Right atrium auricular region (tissue), 2 donors: Measurements from ENCODE around the gene HMGXB3. TPM values are rescaled to one million over a fixed set of nuclear protein-coding genes. Genes with fewer than 3 reads are reported as not detected.

Source experiments
- DNase-seq: peaks from one replicate; pipeline ENCODE4 v3.0.0-alpha.2; 2019; ENCODE audit warnings: low spot score
- H3K27ac ChIP-seq, 2 donors: fragments of 200-600 bp; sonication (generic); 1 replicate in 1 of 2; 2 replicates in 1 of 2; pipeline ENCODE4 v1.5.1; 2016 to 2019
- H3K27me3 ChIP-seq, 2 donors: fragments of 200-600 bp; sonication (generic); one replicate each; pipeline versions ENCODE4 v1.5.1 to v1.6.0; 2017 to 2019
- H3K36me3 ChIP-seq: fragments of 200-600 bp; sonication (generic); one replicate; pipeline ENCODE4 v1.5.1; 2016
- H3K4me1 ChIP-seq, 2 donors: fragments of 200-600 bp; sonication (generic); one replicate each; pipeline versions ENCODE4 v1.5.1 to v1.6.0; 2017 to 2019
- H3K4me3 ChIP-seq, 2 donors: fragments of 200-600 bp; sonication (generic); 1 replicate in 1 of 2; 2 replicates in 1 of 2; pipeline ENCODE4 v1.5.1; 2017 to 2019; ENCODE audit warnings: mild to moderate bottlenecking in 1 of 2, moderate library complexity in 1 of 2
- H3K9me3 ChIP-seq, 2 donors: fragments of 200-600 bp; sonication (generic); one replicate each; pipeline ENCODE4 v1.5.1; 2019
- total RNA-seq, 2 donors: library from RNA; depleted of rRNA; stranded (reverse); fragments of >200 nt; gene quantifications; one replicate each; pipeline ENCODE4 v1.1.0, GENCODE V29; 2016
- TF ChIP-seq, protein P1 (sequence below), 2 donors: fragments of 200-600 bp; sonication (generic); IDR thresholded peaks; one replicate each; pipeline ENCODE4 v1.5.1; 2019; ENCODE audit warnings: antibody characterized with exemption in 2 of 2

HMGXB3 gene
- total RNA-seq, 2 donors from 2014 or later, result 18.4 to 21.1 TPM

DNA sequence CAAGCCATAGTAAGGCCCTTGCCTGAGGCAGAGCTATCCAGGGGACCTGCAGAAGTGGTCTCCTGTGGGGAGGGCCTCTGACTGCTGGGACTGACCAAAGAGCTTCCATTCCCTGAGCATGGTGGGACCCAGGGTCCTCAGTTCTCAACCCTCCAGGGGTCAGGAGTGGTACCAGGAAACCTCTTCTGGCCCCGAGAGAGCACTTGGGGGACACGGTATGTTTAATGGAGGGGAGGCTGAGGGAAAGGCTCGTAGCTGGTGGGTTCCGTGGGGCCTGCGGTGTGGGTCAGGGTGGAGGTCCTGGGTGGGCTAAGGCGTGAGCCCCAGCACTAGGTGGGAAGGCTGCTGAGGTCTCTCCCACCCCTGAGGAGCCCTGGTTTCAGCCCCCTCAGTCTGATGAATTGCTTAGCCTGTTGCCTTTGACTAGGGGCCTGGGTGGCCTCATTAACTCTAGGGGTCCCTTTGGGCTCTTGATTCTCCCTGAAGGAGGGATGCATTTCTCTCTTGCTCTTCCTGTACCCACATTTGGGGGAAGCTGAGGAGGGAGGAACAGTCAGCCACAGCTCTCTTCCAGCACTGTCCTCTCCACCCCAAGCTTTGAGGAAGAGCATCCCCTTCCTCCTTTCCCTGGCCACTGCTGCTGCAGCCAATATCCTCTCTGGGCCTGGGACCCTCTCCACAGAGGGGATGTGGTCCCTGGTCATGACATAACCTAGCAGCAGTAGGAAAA lies 51.9 kb downstream of the HMGXB3 start:
- Histone ChIP-seq H3K4me1 (no peaks in the 10 kb centered on the region), H3K9me3 (no peaks in the 10 kb centered on the region), H3K36me3 (peaks cover 71% of the 10 kb centered on the region), H3K27ac (no peak overlapping the region), H3K27me3 (no peaks in the 10 kb centered on the region), H3K4me3 (no peak overlapping the region)
- TF ChIP-seq, protein P1, sequence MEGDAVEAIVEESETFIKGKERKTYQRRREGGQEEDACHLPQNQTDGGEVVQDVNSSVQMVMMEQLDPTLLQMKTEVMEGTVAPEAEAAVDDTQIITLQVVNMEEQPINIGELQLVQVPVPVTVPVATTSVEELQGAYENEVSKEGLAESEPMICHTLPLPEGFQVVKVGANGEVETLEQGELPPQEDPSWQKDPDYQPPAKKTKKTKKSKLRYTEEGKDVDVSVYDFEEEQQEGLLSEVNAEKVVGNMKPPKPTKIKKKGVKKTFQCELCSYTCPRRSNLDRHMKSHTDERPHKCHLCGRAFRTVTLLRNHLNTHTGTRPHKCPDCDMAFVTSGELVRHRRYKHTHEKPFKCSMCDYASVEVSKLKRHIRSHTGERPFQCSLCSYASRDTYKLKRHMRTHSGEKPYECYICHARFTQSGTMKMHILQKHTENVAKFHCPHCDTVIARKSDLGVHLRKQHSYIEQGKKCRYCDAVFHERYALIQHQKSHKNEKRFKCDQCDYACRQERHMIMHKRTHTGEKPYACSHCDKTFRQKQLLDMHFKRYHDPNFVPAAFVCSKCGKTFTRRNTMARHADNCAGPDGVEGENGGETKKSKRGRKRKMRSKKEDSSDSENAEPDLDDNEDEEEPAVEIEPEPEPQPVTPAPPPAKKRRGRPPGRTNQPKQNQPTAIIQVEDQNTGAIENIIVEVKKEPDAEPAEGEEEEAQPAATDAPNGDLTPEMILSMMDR (IDR thresholded peaks at IDR 0.05), result no peak
- no peak for DNase-seq

DNA sequence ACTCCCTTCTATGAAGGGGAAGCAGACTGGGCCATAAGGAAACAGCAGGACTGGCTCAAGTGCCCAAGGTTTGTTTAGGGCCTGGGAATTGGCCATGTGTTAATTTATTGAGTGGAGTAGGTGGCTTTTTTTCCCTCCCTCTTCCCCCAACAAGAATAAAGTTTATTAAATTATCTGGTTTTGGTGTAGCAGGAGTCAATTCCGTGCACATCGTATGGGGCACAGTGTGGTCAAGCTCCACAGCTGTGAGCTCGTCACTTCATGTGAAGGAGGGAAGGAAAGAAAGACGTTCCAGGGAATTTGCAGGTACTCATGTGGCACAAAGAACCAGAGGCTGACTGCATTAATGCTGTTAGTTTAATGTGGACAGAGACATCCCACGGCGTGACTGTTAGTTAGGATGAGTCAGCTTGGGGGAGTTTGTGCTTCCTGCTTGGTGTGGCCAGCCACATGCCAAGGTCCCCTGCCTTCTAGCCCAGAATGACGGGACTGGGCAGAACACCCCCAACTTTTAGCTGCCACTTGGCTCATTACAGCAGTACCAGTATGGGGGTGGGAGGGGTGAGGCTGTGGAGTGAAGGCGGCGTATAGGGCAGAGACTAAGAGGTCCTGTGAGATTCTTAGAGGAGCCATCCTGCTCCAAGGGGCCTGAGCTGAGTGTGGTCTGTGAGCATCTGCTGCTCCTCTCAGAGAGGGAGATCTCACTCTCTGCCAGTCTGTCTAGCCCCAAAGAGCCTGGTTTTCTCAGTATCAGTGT lies 52.6 kb downstream of the HMGXB3 start:
- TF ChIP-seq, protein P1 (IDR thresholded peaks at IDR 0.05), result no peak
- H3K36me3 ChIP-seq, result peaks cover 63% of the 10 kb centered on the region
- no peaks in the 10 kb centered on the region for H3K9me3 ChIP-seq
- H3K4me1 ChIP-seq, result no peaks in the 10 kb centered on the region
- no peak for DNase-seq
- H3K4me3 ChIP-seq, result no peak overlapping the region
- H3K27ac ChIP-seq, result no peak overlapping the region
- H3K27me3 ChIP-seq, result no peaks in the 10 kb centered on the region

DNA sequence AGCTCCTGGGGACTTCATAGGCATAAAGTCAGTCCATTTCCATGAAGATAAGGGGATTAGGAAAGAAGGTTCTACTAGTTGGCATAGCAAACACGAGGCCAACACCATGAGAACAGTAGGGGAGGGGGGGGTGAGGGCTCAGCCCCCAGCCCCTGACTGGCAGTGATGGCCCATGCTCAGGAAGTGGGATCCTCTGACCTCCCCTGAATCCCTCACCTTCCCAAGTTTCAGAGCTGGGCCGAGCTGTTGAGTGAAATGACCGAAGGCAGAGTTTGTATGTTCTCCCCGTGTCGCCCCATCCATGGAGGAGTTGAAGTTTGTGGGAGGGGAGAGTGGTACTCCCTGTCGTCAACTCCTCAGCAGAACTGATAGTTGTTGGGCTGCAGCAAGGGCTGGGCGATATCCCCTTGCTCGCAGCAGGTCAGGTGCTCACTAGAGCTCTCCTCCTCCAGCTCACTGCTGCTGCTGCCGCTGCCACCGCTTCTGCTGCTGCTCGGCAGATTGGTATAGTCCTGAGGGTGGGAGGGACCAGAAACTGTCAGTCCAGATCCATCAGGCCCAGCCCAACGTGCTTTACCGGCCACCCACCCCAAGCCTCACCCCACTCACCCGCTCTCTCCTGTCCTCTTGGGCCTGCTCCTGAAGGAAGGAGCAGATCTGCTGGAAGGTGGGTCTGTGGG lies 53.3 kb downstream of the HMGXB3 start:
- Histone ChIP-seq H3K27ac (no peak overlapping the region), H3K4me3 (no peak overlapping the region), H3K4me1 (no peaks in the 10 kb centered on the region), H3K27me3 (no peaks in the 10 kb centered on the region), H3K9me3 (no peaks in the 10 kb centered on the region), H3K36me3 (peaks cover 56% of the 10 kb centered on the region)
- TF ChIP-seq, protein P1 (IDR thresholded peaks at IDR 0.05), result no peak
- DNase-seq, result no peak

- Histone ChIP-seq H3K9me3 (no peaks in the 10 kb centered on the region), H3K27me3 (no peaks in the 10 kb centered on the region), H3K36me3 (peaks cover 49% of the 10 kb centered on the region), H3K4me1 (no peaks in the 10 kb centered on the region), H3K27ac (no peak overlapping the region), H3K4me3 (no peak overlapping the region)
- TF ChIP-seq, protein P1 (IDR thresholded peaks at IDR 0.05), result no peak
- no peak for DNase-seq
These were observed 54.0 kb downstream of the HMGXB3 start for GRCh38 chr5:150054569-150054968.

- no peaks in the 10 kb centered on the region for H3K9me3 ChIP-seq
- no peak overlapping the region for H3K4me3 ChIP-seq
- H3K27ac ChIP-seq, result no peak overlapping the region
- TF ChIP-seq, protein P1 (IDR thresholded peaks at IDR 0.05), result no peak
- peaks cover 40% of the 10 kb centered on the region for H3K36me3 ChIP-seq
- no peak for DNase-seq
- no peaks in the 10 kb centered on the region for H3K4me1 ChIP-seq
- no peaks in the 10 kb centered on the region for H3K27me3 ChIP-seq
These were observed 55.0 kb downstream of the HMGXB3 start for GRCh38 chr5:150055326-150056074.
